Erythroblast (primary cell): ENCODE data around the gene SPAG4.

Source experiments
- DNase-seq, 2 experiments: peaks; one replicate each; lab custom pipeline; 2025; lab: John Stamatoyannopoulos, UW
- GATA1 ChIP-seq: IDR thresholded peaks from 2 replicates; pipeline ENCODE4 v1.6.1; 2011; ENCODE audit warnings: low read depth, mild to moderate bottlenecking, control low read depth, low read length, moderate library complexity
- POLR2A ChIP-seq: IDR thresholded peaks from 2 replicates; pipeline ENCODE4 v1.6.1; 2011; ENCODE audit warnings: mild to moderate bottlenecking, low read length

The SPAG4 gene

DNA sequence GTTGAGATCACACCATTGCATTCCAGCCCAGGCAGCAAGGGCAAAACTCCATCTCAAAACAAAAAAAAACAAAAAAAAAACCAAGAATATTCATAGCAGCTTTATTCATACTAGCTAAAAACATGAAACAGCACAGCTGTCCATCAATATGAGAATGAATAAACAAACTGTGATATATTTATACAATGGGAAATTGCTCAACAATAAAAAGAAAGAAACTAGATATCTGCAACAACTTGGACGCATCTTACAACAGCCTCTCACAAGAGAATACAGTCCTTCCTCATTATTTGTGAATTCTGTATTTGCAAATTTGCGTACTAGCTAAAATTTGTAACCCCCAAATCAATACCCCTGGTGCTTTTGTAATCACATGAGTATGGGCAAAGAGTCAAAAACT is 28.2 kb upstream of the SPAG4 start:
- TF ChIP-seq POLR2A = no peak
- no peak for TF ChIP-seq GATA1
- no peak for DNase-seq

DNA sequence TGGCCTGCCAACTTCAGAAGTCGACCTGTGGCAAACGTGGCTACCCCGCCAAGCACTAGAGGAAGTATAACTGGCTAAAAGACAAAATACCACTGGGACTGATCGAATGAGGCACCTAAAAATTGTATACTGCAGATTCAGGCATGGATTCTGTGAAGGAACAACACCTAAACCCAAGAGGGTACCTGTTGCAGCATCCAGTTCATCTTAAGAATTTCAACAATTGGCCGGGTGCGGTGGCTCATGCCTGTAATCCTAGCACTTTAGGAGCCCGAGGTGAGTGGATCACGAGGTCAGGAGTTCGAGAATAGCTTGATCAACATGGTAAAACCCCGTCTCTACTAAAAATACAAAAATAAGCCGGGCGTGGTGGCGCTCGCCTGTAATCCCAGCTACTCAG is 27.2 kb upstream of the SPAG4 start:
- TF ChIP-seq GATA1 = no peak
- TF ChIP-seq POLR2A = no peak
- DNase-seq = no peak

DNA sequence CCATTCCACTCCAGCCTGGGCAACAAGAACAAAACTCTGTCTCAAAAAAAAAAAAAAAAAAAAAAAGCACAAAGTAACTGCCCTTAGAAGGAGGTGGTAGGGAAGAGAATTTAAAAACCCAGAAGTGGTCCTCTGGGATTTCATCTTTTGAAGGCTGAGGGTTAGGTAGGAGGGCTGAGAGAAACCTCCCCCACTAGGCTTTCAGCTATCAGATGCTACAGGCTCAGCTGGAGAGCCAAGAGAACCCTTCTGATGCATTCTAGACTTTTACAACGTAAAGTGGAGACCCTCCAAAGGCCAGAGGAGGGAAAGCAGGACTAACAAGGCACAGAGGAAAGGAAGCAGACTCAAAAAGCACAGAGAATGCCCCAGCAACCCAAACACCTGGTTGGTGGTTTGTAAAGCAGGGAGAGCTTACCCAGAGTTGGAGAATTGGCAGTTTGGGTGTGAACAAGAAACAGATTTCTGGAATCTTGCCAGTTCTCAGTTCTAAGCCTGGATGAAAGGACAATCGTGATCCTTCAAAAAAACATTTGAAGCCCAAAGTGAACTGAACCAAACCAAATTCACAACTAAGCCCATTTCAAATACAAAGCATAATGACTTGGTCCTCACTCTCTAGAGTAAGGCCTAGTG is 23.2 kb upstream of the SPAG4 start:
- DNase-seq = no peak
- TF ChIP-seq GATA1 = no peak
- TF ChIP-seq POLR2A = no peak

DNA sequence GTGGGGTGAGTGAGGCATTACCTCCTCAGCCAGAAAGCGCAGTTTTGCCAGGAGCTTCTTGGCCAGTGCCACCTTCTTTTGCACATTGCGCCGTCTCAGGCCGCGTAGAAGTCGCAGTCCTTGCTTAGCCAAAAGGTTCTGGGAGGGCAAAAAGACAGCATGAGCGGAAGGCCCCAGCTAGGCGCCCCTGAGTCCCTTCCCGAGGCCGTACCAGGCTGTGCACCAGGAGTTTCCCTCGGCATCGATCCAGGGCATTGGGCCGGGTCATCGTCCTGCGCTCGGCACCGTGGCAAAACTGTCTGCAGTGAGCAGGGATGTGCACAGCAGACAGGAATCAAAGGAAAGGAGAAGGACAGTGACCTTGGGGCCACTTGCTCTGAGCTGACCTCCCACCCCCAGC is 20.2 kb upstream of the SPAG4 start:
- no peak for DNase-seq
- TF ChIP-seq POLR2A = no peak
- TF ChIP-seq GATA1 = no peak

DNA sequence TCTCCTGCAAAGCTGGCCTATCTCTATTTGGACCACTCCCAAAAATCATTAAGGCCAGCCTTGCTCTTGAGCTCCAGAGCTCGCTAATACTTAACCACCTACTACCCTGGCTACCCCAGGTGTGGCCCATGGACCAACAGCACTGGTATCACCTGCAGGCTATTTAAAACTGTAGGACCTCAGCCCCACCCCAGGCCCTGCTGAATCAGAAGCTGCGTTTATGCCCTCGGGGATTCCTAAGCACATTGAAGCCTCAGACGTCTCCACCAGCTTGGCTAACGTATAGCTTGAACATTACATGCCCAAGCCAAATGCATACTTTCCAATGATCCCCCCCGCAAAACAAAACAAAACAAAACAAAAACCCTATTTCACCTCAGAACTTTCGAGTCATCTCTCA is 19.7 kb upstream of the SPAG4 start:
- no peak for TF ChIP-seq POLR2A
- no peak for TF ChIP-seq GATA1
- no peak for DNase-seq

- no peak for DNase-seq
- no peak for TF ChIP-seq POLR2A
- TF ChIP-seq GATA1 = no peak
Measured at GRCh38 chr20:35597186-35597585, 18.4 kb upstream of the SPAG4 start.

- TF ChIP-seq POLR2A (no peak), GATA1 (no peak)
- DNase-seq = no peak
Measured at GRCh38 chr20:35598476-35598875, 17.2 kb upstream of the SPAG4 start.

- no peak for DNase-seq
- TF ChIP-seq GATA1 (no peak), POLR2A (no peak)
Measured at GRCh38 chr20:35598899-35599775, 16.5 kb upstream of the SPAG4 start.

GRCh38 chr20:35599776-35600120 is 15.9 kb upstream of the SPAG4 start:
- no peak for TF ChIP-seq GATA1
- no peak for TF ChIP-seq POLR2A
- no peak for DNase-seq

- DNase-seq = no peak
- no peak for TF ChIP-seq POLR2A
- no peak for TF ChIP-seq GATA1
Measured at GRCh38 chr20:35600176-35600992, 15.2 kb upstream of the SPAG4 start.

DNA sequence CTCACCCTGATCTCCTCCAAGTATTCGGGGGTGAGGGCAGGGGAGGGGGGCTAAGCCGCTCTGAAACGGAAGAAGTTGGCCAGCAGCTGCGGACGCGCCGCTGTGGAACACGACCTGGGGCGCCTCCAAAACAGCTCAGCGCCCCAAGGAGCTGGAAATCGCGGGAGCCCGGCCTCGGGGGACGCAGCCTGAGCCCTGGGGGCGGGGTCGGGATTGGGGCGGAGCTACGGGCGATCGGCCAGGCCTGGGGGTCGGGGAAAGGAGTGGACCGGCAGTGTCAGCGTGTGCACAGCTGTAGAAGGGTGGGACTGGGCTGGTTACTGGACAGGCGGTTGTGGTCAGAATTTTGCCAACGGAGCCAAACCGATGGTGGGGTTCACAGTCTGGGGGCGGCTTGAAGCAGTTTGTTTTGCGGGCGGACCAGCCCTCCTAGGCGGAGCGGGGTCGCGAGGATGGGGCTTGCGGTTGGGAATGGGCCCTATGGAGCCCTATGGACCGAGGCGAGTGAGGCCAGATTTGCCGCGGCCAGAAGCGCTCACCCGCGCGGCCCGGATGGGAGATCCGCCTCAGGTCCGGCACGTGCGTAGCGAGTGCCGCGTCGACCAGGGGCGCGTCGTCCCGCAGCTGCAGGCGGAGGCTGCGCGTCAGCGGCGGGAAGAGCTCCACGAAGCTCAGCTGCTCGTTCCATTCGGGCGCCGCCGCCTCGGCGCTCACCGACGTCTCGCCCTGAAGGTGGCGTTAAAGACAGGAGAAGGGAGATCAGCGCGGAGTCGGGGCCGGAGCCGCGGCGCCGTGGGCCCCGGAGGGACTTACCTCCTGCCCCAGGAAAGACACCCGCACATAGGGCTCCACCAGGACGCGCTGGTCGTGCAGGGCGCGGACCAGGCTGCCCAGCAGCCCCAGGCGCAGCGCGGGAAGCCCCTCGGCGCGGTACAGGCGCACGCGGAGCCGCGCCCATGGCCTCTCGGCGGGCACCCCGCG is 14.3 kb upstream of the SPAG4 start:
- peak; percentile 83 for DNase-seq
- TF ChIP-seq GATA1 (no peak), POLR2A (no peak)

- no peak for DNase-seq
- no peak for TF ChIP-seq POLR2A
- TF ChIP-seq GATA1 = no peak
Measured at GRCh38 chr20:35601990-35602389, 13.6 kb upstream of the SPAG4 start.
